ENCODE results near the gene ZDHHC14.
"Not testable (repeated sequence)": the region's sequence is repeated elsewhere in the genome, so short reads cannot be mapped to it uniquely, and the experiment has no call there.

ZDHHC14 gene

DNA sequence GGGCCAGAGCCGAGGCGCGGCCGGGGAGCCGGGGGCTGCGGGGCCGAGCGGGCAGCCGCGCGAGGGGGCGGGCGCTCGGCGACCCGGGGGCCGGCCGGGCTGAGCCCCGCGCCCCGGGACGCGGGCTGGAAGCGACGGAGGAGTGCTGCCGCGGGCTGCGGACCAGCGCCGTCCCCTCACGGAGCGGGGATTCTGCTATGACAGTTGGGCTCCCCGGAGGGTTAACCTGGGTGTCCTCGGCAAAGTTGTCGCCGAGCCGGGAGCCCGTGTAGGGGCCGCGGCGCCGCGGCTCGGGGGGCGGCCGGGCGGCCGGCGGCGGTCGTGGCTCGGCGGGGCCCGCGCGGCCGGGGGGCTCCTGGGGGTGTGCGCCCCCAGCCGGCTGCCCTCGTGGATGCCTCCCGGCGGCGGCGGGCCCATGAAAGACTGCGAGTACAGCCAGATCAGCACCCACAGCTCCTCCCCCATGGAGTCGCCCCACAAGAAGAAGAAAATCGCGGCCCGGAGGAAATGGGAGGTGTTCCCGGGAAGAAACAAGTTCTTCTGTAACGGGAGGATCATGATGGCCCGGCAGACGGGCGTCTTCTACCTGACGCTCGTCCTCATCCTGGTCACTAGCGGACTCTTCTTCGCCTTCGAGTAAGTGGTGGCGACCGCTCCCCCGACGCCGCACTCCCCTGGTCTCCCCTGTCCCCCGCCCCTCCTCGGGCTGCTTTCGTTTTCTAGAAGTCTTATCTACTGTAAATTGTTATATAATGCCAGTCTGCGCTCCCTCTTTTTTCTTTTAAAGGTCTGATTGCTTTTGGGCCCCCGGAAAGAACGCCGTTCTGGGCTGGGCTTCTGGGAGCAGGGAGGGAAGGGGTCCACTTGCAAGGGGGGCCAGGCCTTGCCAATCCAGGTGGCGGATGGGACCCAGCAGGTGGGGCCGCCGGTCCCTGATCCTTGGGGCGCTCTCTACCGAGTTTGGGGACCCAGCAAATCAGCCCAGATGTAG is 936 bp downstream of the ZDHHC14 start:
- no peak for DNase-seq (ENCODE audit: low read depth)

DNA sequence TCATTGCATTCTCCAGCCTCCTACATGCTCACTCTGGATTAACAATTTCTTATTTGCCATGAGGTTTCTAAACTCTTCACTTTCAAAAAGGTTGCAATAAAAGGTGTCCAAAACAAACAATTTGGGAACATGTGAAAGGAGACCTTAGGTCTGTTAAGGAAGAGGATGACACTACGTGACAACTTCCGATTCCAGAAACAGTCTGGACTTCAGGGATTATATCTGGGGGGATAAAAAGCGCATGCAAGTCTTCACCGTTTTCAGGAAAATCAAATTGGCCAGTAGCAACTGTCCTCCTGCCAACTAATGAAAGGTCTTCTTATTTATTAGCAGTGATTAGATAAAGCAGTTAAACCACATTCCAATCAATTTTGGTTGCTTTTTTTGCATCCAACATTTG is 1.8 kb downstream of the ZDHHC14 start:
- no peak for DNase-seq (ENCODE audit: low read depth)

DNA sequence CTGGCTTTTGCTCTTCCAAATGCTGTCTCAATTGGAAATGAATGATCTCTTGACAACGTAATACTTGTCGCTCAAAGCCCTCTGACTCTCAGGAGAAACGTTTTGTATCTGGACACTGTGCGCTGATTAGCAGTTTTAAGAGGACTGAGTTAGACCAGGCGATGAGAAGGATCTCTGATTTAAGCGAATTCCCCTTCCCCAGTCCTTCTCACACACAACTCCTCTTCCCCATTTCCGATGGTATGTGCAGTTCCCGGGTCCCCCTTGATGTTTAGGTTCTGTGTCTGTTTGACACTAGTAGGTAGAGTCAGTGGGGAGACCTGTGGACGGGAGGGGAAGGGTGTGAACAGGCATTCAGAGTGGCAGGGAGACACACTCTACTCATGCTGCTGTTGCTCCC is 2.5 kb downstream of the ZDHHC14 start:
- no peak for DNase-seq (ENCODE audit: low read depth)

DNA sequence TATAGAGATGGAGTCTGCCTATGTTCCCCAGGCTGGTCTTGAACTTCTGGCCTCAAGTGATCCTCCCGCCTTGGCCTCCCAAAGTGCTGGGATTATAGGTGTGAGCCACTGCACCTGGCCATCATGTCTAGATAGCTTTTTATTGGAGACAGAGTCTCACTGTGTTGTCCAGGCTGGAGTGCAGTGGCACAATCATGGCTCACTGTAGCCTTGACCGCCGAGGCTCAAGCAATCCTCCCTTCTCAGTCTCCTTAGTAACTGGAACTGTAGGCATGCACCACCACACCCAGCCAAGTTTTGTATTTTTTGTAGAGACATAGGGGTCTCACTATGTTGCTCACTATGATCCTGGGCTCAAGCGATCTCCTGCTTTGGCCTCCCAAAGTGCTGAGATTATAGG is 4.0 kb downstream of the ZDHHC14 start:
- not testable (repeated sequence) for DNase-seq (ENCODE audit: low read depth)

DNA sequence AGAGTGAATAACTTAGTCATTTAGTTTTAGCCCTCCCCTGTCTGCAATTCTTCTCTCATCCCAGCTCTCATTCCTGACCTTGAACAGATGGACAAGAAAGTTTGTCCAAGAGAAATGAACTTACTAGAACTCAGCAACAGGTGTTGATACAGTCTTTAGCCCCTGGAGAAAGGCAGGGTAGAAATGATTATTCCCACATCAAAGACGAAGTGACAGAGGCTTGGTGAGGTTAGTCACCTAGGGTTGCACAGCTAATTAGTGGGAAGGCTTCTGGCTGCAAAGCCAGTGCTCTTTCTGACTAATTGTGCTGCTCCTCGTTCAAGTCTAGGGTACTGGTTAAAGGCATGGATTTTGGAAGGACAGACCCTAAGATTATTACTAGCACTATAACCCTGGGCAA is 4.5 kb downstream of the ZDHHC14 start:
- DNase-seq (ENCODE audit: low read depth) = no peak

DNA sequence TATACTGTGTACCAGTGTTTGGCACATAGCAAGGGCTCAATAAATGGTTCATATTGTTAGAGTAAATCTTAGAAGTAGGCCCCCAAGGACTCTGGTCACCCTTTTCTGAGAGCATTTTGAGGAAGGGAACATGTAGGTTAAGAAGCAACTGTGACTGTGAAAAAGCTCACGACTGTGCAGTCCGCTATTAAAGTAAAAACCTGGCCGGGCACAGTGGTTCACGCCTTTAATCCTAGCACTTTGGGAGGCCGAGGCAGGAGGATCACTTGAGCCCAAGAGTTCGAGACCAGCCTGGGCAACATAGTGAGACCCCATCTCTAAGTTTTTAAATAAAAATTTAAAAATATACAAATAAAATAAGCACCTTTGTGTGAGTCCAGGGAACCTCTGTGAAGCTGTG is 5.0 kb downstream of the ZDHHC14 start:
- no peak for DNase-seq (ENCODE audit: low read depth)

DNA sequence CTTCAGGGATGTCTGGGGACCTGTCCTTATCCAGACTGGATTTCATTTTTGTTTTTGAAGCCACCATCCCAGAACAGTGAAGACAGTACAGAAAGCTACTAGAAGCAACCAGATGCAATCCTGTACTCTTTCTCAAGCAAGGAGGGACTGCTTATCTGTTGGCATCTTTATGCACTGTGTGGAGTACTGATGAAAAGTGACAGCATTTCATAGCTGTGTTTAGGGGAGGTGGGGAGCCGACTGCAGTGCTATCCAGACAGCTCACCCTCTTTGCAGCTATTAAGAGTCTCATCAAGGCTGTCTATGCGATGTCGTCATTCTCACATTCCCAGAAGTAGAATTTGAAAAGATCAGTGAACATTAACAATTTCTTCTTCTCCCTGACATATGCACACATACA is 5.5 kb downstream of the ZDHHC14 start:
- DNase-seq (ENCODE audit: low read depth) = no peak

DNA sequence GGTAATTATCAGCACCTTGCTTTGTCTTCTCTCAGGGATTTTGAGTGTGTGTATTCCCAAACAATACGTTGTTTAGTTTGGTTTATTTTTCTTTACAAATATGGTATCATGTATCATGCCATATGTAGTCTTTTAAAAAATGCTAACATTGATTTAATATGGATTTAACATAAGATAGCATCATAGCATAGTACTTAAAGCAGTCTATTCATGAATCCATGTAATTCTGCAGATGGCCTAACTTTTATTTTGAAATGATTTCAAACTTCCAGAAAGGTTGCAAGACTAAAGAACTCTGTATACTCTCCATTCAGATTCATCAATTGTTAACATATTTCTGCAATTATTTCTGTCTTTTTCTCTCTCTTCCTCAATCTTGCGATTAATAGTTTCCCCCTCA is 7.9 kb downstream of the ZDHHC14 start:
- DNase-seq (ENCODE audit: low read depth) = no peak

DNA sequence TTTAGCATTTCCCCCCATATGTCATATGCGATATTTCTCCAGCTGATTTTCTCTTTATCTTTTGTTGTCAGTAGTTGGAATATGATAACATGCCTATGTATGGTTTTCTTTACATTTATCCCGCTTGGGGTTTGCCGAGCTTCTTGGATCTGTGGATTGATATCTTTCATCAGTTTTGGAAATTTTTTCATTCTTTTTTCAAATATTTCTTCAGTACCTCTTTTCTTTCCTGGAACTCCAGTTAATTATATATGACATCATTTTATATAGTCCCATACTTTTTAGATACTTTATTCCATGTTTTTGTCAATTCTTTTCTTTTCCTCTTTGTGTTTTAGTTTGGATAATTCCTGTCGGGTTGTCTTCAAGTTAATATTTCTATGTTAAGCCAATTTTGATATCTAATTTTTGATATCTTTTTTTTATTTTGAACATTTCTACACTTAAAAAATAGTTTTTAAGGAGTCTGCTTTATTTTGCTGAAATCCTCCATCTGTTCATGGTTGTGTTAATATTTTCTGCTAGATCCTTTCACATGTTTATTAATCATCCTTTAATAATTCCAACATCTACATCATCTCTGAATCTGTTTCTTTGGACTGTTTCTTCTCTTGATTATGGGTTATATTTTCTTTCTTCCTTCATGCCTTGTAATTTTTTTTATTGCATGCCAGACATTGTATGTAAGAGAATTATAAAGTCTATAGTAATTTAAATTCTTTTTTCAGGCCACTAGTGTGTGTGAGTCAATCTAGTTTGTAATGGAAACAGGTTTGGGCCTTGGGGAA is 9.5 kb downstream of the ZDHHC14 start:
- DNase-seq (ENCODE audit: low read depth) = no peak

DNA sequence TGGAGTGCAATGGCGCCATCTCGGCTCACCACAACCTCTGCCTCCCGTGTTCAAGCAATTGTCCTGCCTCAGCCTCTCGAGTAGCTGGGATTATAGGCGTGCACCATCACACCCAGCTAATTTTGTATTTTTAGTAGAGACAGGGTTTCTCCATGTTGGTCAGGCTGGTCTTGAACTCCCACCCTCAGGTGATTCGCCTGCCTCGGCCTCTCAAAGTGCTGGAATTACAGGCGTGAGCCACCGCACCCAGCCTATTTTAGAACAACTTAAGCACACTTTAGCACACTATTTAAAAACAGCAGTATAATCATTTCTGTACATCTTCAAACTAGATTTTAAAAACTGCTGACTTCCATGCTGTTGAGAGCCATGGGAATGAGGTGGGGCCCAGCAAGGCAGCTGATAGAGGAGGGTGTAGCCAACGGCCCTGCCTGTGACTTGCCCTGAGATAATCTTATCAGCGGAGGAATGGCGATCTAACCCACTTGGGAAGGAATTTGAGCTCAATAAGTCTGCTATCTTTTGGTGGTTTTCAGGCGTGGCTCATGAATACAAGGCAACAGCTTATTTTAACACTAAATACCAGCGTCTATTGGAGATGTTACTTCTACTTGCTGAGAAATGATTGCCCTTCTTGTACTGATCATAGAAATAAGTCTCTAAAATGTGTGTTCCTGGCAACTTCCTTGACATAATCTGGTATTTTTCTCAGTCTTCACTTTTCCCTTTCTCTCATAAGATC is 12.1 kb downstream of the ZDHHC14 start:
- DNase-seq (ENCODE audit: low read depth) = no peak

DNA sequence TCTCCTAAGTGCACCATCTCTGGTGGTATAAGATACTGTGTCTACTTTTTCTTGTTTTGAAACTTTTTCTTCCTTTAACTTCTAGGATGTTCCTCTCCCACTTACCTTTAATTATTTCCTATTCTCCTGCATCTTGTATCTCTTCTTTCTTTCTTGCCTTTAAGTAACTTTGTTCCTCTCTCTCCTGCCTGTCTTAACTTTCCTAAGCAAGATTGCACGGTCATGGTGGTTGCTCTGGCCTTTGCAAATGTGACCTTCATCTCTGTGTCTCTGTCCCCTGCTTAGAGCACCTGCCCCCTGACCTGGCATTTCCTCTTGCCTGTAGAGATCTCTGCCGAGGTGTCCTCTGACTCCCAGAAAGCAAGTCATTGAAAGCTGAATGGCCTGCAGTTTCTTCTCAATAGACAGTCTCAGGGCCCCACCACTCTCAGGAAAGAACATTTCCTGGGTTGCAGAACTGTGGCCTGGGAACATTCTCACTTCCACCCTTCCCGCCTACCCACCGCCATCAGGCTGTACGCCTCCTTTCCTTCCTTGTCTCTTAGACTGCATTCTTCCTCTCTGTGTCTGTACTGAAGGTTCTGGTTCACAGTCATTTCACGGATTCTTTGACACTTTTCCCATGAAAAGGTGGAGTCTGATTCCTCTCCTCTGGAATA is 12.8 kb downstream of the ZDHHC14 start:
- DNase-seq (ENCODE audit: low read depth) = no peak

DNA sequence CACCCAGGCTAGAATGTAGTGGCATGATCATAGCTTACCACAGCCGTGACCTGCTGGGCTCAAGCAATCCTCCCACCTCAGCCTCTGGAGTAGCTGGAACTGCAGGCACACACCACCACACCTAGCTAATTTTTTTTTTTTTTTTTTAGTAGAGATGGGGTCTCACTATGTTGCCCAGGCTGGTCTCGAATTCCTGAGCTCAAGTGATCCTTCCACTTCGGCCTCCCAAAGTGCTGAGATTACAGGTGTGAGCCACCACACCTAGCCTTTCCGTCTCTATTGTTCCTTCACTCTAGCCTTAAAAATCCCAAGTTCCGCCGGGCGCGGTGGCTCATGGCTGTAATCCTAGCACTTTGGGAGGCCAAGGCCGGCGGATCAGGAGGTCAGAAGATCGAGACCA is 14.2 kb downstream of the ZDHHC14 start:
- DNase-seq (ENCODE audit: low read depth) = not testable (repeated sequence)

DNA sequence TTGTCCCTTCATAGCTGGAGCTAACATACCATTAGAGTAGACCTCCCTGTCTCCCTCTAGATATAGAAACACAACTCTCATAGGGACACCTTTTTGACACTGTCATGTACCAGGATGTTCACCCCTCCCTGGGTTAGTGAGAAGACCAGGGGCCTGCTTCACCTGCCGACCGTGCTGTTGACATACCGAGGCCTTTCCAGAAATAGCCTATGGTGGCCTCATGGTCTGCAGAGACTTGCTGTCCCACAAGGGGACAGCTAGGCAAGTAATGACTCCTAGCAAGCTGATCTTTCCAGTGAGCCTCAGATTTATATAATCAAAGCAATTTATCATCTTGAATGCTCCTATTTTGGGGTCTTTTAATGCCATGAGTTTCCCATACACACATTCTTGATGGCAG is 15.0 kb downstream of the ZDHHC14 start:
- no peak for DNase-seq (ENCODE audit: low read depth)

DNA sequence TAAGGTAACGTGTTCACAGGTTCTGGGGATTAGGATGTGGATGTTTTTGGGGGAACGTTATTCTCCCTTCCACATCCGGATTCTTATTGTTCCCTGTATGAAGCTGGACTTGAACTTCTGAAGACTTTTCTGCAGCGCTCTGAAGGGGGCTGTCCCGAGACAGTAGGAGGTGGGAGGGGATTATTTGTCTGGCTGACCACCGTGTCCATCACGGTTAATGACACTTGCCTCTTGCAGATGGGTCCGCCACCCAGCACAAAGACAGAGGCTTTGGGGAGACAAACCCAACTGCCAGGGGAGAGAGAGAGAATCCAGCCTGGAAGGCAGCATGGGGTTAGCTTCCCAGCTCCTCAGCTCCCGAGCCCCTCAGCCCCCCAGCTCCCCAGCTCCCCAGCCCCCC is 16.7 kb downstream of the ZDHHC14 start:
- no peak for DNase-seq (ENCODE audit: low read depth)

DNA sequence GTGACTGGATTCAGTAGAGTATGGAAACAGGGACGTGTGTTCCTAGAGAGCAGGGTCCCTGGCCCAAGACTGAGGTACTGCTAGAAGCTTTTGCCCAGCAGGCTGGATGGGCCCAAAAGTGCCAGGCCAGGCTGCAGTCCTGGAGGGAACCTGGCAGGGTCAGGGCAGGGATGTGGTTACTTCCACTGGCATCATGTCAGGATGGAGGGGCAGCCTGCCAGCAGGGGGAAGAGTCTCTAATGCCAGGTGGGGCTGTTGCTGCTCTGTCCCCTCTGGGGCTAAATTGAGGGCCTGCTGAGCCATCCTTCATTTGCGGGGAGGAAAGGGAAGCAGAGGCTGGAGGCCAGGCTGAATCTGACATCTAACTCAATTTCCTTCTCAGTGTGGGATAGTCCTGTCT is 17.2 kb downstream of the ZDHHC14 start:
- DNase-seq (ENCODE audit: low read depth) = no peak

DNA sequence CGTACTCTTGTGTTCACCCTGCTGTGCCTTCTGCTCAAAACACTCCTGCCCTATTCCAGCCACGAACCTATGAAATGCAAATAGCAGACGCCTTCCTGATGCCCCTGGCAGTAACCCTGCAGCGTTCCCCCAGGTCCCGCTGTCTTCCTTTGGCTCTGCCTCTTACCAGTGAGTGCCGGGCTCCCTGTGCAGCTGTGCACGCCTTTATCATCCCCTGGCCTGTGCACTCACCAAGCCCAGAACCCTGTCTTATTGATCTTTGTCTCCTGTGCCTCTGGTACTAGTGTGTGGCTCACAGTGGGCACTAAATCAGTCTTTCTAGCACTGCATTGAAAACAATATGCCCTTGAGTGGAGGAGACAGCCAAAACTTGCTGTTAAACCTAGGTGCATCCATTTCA is 19.7 kb downstream of the ZDHHC14 start:
- DNase-seq (ENCODE audit: low read depth) = no peak

DNA sequence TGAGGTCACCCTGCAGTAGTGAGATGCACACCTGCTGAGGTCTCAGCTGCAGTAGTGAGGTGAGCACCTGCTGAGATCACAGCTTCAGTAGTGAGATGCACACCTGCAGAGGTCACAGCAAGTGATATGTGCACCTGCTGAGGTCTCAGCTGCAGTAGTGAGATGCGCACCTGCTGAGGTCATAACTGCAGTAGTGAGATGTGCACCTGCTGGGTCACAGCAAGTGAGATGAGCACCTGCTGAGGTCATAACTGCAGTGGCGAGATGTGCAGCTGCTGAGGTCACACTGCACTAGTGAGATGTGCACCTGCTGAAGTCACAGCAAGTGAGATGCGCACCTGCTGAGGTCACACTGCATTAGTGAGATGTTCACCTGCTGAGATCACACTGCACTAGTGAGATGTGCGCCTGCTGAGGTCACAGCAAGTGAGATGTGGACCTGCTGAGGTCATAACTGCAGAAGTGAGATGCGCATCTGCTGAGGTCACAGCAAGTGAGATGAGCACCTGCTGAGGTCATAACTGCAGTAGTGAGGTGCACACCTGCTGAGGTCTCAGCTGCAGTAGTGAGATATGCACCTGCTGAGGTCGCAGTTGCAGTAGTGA is 20.8 kb downstream of the ZDHHC14 start:
- no peak for DNase-seq (ENCODE audit: low read depth)

DNA sequence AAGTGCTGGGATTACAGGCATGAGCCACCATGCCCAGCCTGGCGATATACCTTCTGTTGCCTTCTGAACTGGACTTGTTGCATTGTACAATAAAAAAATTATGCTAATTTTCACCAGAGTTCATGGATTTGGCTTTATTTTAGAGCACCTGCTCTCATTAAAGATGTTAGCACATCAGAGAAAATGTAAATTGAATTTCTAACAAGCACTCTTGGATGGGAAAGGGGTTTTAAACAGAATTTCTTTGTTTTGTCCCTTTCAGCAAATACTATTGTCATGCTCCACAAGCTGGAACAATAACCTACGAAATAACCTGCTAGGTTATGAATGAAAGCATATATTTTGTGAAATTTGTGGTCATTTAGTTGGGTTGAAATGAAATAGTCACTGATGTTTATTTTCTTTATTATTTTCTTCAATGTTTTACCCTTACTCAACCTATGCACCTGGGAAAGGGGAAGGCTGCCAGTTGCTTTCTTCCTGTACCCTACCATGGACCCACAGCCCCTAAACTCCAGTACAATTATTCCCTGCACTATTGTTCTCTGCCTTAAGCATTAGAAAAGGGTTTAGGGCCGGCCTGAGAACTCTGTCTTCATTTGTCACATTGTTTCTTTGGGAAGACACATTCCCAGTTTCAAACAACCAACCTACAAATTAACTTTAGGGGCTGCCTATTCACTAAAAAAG is 22.2 kb downstream of the ZDHHC14 start:
- no peak for DNase-seq (ENCODE audit: low read depth)

DNA sequence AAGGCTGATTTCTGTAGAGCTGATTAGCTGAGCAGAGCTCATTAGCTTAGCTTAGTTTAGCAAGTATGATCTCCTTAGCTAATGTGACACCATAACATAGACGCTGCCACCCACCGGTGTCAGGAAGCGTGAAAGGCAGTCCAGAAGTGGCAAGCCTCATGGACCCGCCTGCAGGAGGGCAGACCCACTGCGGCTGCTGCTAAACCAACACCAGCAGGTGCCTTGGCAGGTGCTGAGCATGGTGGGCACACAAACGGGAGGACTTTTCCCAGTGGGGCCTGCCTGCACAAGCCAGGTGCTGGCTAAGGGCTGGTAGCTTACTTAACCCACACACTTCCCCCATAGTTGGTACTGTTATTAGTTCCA is 22.7 kb downstream of the ZDHHC14 start:
- no peak for DNase-seq (ENCODE audit: low read depth)

DNA sequence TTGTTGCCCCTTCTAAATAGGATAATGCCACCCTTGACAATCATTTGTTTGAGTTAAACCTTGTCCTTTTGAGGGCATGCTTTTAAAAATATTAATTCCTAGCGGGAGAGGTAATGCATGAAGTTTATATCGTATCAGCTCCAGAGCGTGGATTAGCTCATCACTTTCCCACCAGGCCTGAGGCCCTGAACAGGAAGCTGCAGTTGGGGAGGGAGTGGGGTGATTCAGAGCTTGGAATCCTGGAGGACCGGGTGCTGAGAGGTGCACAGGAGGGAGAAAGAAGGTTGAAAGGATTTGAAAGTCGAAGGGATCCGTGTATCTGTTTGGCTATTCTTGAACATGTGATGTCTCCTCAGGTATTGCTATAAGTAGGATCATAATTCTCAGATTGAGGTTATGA is 25.0 kb downstream of the ZDHHC14 start:
- no peak for DNase-seq (ENCODE audit: low read depth)

DNA sequence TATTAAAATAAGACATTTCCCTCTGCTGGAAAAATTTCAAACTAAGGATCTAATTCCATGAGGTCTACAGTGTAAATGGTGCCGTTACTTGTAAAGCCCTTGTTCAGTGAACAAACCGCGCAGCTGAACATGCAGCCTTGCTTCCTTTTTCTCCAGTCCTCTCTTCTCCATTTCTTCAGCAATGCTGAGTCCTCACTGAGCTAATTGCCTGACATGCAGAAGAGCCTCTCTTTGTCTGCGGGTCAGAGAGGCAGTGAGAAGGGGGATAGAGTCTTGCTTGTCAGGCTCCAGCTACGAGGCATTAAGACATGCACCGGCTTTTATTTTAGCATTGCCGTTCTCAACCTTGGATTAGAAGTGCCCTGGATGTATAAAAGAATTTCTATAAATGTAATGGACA is 25.7 kb downstream of the ZDHHC14 start:
- DNase-seq (ENCODE audit: low read depth) = no peak

All from HS-5 (cell line).